Measurements from ENCODE around the gene SDK2.

GRCh38 chr17:73585583-73585982 lies 58.7 kb downstream of the SDK2 start:
- TF ChIP-seq, protein P1, sequence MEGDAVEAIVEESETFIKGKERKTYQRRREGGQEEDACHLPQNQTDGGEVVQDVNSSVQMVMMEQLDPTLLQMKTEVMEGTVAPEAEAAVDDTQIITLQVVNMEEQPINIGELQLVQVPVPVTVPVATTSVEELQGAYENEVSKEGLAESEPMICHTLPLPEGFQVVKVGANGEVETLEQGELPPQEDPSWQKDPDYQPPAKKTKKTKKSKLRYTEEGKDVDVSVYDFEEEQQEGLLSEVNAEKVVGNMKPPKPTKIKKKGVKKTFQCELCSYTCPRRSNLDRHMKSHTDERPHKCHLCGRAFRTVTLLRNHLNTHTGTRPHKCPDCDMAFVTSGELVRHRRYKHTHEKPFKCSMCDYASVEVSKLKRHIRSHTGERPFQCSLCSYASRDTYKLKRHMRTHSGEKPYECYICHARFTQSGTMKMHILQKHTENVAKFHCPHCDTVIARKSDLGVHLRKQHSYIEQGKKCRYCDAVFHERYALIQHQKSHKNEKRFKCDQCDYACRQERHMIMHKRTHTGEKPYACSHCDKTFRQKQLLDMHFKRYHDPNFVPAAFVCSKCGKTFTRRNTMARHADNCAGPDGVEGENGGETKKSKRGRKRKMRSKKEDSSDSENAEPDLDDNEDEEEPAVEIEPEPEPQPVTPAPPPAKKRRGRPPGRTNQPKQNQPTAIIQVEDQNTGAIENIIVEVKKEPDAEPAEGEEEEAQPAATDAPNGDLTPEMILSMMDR (IDR thresholded peaks at IDR 0.05), result no peak
- no peak for TF ChIP-seq EP300 (IDR thresholded peaks at IDR 0.05)

Data from ovary (tissue), 3 donors.